Mononuclear cell (primary cell): ENCODE results near the gene FBXO11. TPM values are rescaled to one million over a fixed set of nuclear protein-coding genes. Genes with fewer than 3 reads are reported as not detected.

Experiments used
- H3K27me3 ChIP-seq: 2 replicates; pipeline ENCODE4 v1.6.0; 2011; ENCODE audit warnings: low read length, control low read depth; ENCODE audit not compliant: insufficient read depth
- H3K4me1 ChIP-seq: 2 replicates; pipeline ENCODE4 v1.5.1; 2011; ENCODE audit warnings: mild to moderate bottlenecking, low read length, control low read depth; ENCODE audit not compliant: insufficient read depth
- H3K4me3 ChIP-seq: 2 replicates; pipeline ENCODE4 v1.5.1; 2011; ENCODE audit warnings: mild to moderate bottlenecking, low read length, moderate library complexity
- H3K9me3 ChIP-seq: 2 replicates; pipeline ENCODE4 v1.5.1; 2011; ENCODE audit warnings: low read depth, mild to moderate bottlenecking, control low read depth, low read length
- total RNA-seq: library from RNA; depleted of rRNA; stranded (reverse); fragments of >200 nt; gene quantifications from one replicate; pipeline ENCODE4 v1.2.3, GENCODE V29; 2012

The FBXO11 gene
- total RNA-seq, 1 donor: 121 TPM

DNA sequence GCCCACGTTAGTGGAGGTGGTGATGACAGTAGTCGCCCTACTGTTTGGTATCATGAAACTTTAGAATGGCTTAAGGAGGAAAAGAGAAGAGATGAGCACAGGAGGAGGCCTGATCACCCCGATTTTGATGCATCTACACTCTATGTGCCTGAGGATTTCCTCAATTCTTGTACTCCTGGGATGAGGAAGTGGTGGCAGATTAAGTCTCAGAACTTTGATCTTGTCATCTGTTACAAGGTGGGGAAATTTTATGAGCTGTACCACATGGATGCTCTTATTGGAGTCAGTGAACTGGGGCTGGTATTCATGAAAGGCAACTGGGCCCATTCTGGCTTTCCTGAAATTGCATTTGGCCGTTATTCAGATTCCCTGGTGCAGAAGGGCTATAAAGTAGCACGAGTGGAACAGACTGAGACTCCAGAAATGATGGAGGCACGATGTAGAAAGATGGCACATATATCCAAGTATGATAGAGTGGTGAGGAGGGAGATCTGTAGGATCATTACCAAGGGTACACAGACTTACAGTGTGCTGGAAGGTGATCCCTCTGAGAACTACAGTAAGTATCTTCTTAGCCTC lies 107.2 kb downstream of the FBXO11 start:
- Histone ChIP-seq H3K9me3 (peaks cover 7% of the 10 kb centered on the region), H3K4me1 (peaks cover 20% of the 10 kb centered on the region), H3K27me3 (no peaks in the 10 kb centered on the region), H3K4me3 (no peak overlapping the region)

DNA sequence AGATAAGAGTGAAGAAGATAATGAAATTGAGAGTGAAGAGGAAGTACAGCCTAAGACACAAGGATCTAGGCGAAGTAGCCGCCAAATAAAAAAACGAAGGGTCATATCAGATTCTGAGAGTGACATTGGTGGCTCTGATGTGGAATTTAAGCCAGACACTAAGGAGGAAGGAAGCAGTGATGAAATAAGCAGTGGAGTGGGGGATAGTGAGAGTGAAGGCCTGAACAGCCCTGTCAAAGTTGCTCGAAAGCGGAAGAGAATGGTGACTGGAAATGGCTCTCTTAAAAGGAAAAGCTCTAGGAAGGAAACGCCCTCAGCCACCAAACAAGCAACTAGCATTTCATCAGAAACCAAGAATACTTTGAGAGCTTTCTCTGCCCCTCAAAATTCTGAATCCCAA lies 107.7 kb downstream of the FBXO11 start:
- peaks cover 20% of the 10 kb centered on the region for H3K4me1 ChIP-seq
- H3K9me3 ChIP-seq: peaks cover 4% of the 10 kb centered on the region
- H3K4me3 ChIP-seq: no peak overlapping the region
- no peaks in the 10 kb centered on the region for H3K27me3 ChIP-seq

DNA sequence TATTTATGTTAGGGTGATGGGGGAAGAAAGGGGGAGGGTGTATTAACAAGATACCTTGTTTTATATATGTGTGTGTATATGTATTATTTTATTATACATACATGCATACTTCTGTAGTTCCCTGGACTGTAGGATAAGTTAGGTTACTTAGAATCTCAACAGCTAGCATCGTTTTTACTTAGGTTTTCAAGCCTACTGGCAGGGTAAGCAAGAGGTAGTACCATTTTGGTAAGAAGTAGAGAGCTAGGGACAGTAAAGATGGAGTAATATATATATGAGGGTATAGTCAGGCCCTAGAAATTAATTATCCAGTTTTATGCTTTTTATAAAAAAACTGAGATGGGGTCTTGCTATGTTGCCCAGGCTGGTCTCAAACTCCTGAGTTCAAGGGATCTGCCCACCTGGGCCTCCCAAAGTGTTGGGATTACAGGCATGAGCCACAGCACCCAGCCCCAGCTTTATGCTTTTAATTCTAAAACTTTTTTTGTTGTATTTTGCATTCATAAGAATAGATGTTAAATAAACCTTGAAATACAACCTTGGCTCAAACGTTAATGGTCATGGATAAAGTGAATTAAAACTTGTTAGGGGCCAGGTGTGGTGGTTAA lies 110.1 kb downstream of the FBXO11 start:
- Histone ChIP-seq H3K4me1 (peaks cover 20% of the 10 kb centered on the region), H3K27me3 (no peaks in the 10 kb centered on the region), H3K9me3 (no peaks in the 10 kb centered on the region)

DNA sequence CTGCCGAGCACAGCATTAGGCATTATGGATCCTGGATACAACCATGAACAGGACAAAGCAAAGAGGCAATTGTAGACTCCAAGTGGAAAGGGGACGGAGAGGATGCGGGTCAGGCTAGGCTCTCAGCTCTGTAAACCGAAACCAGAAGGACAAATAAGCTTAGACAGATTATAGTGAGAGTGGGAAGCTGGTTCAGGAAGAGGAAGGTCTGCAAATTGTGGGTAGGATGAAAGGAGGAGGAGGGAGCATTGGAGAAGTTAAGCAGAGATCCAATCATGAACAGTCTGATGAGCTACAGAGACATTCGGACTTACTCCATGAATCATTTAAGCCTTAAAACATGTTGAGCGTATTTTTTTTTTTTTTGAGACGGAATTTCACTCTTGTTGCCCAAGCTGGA lies 120.3 kb downstream of the FBXO11 start:
- H3K4me1 ChIP-seq: peaks cover 37% of the 10 kb centered on the region
- no peaks in the 10 kb centered on the region for H3K27me3 ChIP-seq
- peak overlapping the region; percentile 2 for H3K4me3 ChIP-seq
- H3K9me3 ChIP-seq: no peaks in the 10 kb centered on the region

More for the DNA sequence above, 110.1 kb downstream of the FBXO11 start:
- no peak overlapping the region for H3K4me3 ChIP-seq

DNA sequence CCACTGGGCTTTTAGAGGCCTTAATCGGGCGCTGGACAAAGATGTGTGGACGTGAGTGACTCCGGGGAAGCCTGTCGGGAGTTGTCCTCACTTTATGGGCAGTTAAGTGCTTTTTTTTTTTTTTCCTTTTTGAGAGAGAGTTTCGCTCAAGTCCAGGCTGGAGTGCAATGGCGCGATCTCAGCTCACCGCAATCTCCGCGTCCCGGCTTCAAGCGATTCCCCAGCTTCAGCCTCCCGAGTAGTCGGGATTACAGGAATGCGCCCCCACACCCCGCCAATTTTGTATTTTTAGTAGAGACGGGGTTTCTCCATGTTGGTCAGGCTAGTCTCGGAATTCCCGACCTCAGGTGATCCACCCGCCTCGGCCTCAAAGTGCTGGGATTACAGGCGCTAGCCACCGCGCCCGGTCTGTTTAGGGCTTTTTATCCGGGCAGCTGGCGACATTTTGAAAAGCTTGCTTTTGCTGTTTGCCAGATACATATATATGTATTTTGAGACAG lies 121.9 kb downstream of the FBXO11 start:
- Histone ChIP-seq H3K4me1 (peaks cover 37% of the 10 kb centered on the region), H3K4me3 (peak overlapping the region; percentile 33), H3K9me3 (no peaks in the 10 kb centered on the region), H3K27me3 (no peaks in the 10 kb centered on the region)

DNA sequence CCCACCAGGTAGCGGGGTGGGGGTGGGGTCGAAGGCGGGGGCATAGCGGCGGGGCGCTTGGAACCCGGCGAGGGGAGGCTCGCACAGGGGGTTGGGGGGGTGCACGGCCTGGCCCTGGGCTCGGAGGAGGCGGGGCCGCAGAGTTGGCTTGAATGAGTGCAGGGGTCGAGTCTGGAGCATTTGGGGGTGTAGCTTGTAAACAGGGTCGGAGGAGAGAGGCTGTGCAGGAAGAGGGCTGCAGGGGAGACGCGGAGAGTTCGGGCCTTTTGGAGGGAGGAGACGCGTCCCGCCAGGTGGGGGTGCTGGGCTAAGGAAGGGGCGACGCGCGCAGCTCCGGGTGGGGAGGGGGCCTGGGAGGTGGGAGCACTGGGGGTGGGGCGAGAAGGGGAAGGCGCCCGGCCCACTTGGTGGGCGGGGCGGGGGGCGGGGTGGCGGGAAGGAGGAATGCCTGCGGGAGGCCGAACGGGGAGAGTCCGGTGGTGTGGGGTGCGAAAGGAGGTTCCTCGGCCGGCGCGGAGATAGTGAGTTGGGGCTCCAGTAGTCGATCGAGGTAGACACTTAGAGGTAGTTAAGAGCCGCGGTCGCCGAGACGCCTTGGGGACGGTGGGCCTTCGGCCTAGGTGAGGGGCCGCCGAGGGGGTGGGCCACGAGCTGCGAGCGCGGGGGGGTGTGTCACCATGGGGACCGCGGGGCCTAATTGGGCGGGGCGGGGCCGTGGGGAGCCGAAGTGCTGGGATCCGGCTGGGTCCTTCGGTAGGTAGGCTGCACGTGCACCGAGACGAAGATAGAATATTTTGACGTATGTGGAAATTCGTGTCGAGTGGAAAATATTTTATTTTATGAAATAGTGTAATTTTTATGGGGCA lies 122.6 kb downstream of the FBXO11 start:
- H3K9me3 ChIP-seq: no peaks in the 10 kb centered on the region
- peak overlapping the region; percentile 90 for H3K4me3 ChIP-seq
- H3K27me3 ChIP-seq: no peaks in the 10 kb centered on the region
- peaks cover 37% of the 10 kb centered on the region for H3K4me1 ChIP-seq

DNA sequence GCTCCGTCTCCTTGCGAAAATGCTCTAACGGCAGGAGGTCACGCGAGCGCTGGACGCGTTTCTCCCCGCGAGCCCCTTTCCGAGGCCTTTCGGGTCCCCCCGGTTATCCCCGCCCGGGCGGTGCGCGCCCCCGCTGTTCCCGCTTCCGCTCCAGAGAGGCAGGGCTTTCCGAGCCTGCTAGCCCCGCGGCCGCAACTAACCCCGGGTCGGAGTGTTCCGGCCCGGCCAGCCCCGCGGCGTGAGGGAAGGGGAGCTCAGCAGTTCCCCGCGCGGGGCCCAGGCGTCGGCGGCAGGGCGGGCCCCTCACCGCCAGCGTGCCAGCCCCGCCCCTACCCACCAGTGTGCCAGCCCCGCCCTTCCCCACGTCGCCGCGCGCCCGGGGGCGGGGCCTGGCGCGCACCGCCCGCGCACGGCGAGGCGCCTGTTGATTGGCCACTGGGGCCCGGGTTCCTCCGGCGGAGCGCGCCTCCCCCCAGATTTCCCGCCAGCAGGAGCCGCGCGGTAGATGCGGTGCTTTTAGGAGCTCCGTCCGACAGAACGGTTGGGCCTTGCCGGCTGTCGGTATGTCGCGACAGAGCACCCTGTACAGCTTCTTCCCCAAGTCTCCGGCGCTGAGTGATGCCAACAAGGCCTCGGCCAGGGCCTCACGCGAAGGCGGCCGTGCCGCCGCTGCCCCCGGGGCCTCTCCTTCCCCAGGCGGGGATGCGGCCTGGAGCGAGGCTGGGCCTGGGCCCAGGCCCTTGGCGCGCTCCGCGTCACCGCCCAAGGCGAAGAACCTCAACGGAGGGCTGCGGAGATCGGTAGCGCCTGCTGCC lies 123.4 kb downstream of the FBXO11 start, which contains the start of gene MSH6:
Gene MSH6, plus strand, starts transcription at position 475 of the 815 bp plus-strand sequence. Its CDS starts 89 bp downstream, at position 564.
- H3K4me1 ChIP-seq: peaks cover 37% of the 10 kb centered on the region
- no peaks in the 10 kb centered on the region for H3K27me3 ChIP-seq

DNA sequence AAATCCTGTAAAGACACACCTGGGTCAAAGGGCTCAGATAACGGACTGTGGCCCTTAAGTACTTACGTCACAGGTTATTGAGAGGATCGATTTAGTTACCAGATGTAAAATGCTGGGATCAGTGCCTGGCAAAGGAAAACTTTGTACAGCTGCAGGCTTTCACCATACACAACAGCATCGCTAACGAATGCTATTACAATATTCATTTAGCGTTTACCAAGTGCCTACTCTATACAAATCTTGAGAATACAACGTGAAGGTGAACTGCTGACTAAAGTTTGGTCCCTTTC lies 124.0 kb downstream of the FBXO11 start:
- H3K4me1 ChIP-seq: peaks cover 37% of the 10 kb centered on the region
- H3K27me3 ChIP-seq: no peaks in the 10 kb centered on the region
- H3K9me3 ChIP-seq: no peaks in the 10 kb centered on the region
- peak overlapping the region; percentile 90 for H3K4me3 ChIP-seq

More for the DNA sequence above, 123.4 kb downstream of the FBXO11 start, which contains the start of gene MSH6:
- Histone ChIP-seq H3K9me3 (no peaks in the 10 kb centered on the region), H3K4me3 (peak within 1 kb of the TSS; percentile 90)

DNA sequence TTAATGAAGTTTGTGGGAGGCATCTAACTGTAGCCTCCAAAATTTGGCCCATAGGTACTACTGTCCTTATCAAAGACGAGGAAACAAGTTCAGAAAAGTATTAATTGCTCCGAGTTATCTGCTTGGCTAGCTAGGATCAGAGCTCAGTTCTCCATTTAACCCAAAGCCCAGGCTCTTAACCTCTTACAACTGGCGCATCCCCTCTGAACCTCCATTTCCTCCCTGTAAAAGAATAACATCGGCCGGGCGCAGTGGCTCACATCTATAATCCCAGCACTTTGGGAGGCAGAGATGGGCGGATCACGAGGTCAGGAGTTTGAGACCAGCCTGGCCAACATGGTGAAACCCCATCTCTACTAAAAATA lies 126.9 kb downstream of the FBXO11 start:
- peaks cover 12% of the 10 kb centered on the region for H3K4me1 ChIP-seq
- no peak overlapping the region for H3K4me3 ChIP-seq
- H3K27me3 ChIP-seq: no peaks in the 10 kb centered on the region
- H3K9me3 ChIP-seq: no peaks in the 10 kb centered on the region

DNA sequence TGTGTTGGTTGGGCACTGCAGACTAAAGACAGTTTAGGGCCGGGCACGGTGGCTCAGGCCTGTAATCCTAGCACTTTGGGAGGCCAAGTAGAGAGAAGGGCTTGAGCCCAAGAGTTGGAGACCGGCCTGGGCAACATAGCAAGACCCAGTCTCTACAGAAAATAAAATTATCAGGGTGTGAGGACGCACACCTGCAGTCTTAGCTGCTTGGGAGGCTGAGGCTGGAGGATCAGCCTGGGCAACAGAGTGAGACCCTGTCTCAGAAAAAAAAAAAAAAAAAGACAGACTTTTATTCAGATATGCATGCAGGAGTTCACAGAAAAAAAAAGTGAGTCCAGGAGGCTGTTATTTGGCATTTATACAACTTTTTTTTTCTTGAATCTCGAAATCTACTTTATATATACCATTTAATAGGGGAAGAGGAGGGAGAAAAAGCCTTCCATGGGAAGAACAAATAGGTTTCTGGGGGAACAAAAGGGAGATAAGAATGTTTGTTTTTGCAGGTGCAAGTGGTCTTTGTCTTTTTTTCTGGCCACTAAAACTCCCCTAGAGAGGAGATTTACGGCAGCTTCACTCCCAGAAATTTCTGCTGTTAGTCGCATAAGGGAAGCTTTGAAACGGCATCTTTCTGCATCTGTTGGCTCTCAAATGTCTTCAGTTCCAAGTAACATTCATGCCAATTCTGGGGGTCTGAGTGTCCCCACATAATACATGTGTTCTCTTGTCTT lies 127.4 kb downstream of the FBXO11 start:
- Histone ChIP-seq H3K4me3 (no peak overlapping the region), H3K4me1 (peaks cover 8% of the 10 kb centered on the region), H3K27me3 (no peaks in the 10 kb centered on the region), H3K9me3 (no peaks in the 10 kb centered on the region)

DNA sequence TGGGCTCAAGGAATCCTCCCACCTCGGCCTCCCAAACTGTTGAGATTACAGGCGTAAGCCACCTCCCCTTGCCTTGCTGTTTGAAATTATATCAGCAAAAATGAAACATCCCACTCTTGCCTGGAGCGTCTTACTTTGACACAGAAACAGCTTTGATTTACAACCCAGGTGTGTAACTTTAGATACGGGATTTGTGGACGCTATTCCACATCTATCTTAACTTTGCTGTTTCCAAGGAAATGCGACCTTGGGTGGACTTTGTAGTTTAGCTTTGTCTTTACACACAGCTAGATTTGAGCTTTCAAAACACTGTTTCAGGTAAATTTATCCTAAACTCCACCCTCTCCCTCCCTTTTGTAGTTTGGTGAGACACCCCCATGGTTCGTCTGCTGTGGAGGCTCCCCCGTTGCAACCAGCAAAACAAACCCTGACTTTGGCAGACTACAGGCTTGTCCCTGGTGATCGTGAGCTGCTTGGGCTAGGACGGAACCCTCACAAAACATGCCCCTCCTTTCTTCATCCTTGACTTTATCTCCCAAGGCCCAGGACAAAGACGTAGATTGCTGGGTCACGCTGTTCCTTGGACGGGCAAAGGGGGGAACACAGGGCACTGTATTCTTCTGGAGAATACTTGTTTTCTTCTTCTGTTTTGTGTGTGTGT lies 128.9 kb downstream of the FBXO11 start:
- no peaks in the 10 kb centered on the region for H3K27me3 ChIP-seq
- H3K4me3 ChIP-seq: no peak overlapping the region
- peaks cover 7% of the 10 kb centered on the region for H3K4me1 ChIP-seq
- H3K9me3 ChIP-seq: no peaks in the 10 kb centered on the region

DNA sequence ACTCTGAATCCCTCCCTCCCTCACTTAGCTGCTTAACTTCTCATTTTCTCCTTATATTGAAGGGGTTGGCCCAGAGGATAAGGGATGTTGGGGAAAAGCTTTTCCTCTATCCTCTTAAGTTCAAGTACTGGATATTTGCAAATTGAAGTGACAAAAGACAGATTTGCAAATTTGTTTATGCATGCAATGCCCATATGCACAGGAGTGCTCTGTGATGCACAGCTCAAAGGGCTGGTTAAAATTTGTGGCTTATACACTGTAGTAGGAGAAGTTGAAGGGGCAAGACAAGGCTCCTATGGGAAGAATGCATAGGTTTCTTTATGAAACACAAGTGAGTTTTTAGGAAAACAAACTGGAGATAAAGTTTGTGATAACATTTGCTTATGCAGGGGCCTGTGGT lies 131.7 kb downstream of the FBXO11 start:
- no peaks in the 10 kb centered on the region for H3K27me3 ChIP-seq
- H3K4me1 ChIP-seq: no peaks in the 10 kb centered on the region
- H3K9me3 ChIP-seq: no peaks in the 10 kb centered on the region
- H3K4me3 ChIP-seq: no peak overlapping the region

DNA sequence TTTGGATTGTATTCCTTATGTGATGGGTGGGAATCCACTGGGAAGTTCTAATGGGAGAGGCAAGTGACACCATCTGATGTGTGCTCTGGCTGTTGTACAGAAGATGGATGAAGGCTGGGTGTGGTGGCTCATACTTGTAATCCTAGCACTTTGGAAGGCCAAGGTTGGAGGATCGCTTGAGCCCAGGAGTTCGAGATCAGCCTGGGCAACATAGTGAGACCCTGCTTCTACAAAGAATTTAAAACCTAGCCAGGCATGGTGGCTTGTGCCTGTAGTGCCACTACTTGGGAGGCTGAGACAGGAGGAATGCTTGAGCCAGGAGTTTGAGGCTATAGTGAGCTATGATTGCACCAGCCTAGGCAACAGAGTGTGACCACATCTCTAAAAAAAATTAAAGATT lies 134.0 kb downstream of the FBXO11 start:
- H3K27me3 ChIP-seq: no peaks in the 10 kb centered on the region
- no peak overlapping the region for H3K4me3 ChIP-seq
- no peaks in the 10 kb centered on the region for H3K9me3 ChIP-seq
- H3K4me1 ChIP-seq: peaks cover 5% of the 10 kb centered on the region

DNA sequence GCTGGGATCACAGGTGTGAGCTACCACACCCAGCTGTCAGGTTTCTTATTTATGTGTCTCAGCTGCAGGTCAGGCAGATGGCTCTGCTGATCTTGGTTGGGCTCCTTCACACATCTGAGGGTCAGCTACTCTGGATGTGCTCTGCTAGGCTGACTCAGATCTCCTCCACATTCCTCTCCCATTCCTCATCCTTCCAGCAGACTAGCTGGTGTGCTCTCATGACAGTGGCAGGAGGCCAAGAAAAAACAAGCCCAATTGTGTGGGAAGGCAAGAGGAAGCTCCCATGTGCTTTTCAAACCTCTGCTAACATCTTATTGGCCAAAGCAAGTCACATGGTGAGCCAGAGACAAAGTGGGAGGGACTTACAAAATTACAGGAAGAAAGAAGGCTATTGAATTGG lies 135.1 kb downstream of the FBXO11 start:
- Histone ChIP-seq H3K9me3 (no peaks in the 10 kb centered on the region), H3K4me3 (no peak overlapping the region), H3K27me3 (no peaks in the 10 kb centered on the region), H3K4me1 (peaks cover 5% of the 10 kb centered on the region)
